Activated naive CD8-positive, alpha-beta T cell (primary cell): ENCODE measurements around the gene DUSP22.

Experiments used
- H3K27ac Mint-ChIP-seq: one replicate; pipeline ENCODE4 v1.8.0; 2021; ENCODE audit warnings: mixed read lengths
- H3K27me3 Mint-ChIP-seq: one replicate; pipeline ENCODE4 v1.8.0; 2021; ENCODE audit warnings: mixed read lengths
- H3K36me3 Mint-ChIP-seq: one replicate; pipeline ENCODE4 v1.8.0; 2021; ENCODE audit warnings: mixed read lengths
- H3K4me1 Mint-ChIP-seq: one replicate; pipeline ENCODE4 v1.8.0; 2021; ENCODE audit warnings: low read depth, mixed read lengths
- H3K4me3 Mint-ChIP-seq: one replicate; pipeline ENCODE4 v1.8.0; 2021; ENCODE audit warnings: mild to moderate bottlenecking, mixed read lengths
- H3K9me3 Mint-ChIP-seq: one replicate; pipeline ENCODE4 v1.8.0; 2021; ENCODE audit warnings: low read depth, mixed read lengths

The DUSP22 gene

GRCh38 chr6:259901-260508, 32.3 kb upstream of the DUSP22 start:
- Mint-ChIP-seq H3K36me3 (no peaks in the 10 kb centered on the region), H3K4me1 (peaks cover 33% of the 10 kb centered on the region), H3K27ac (peak overlapping the region; percentile 35), H3K4me3 (peak overlapping the region; percentile 55), H3K9me3 (no peaks in the 10 kb centered on the region), H3K27me3 (no peaks in the 10 kb centered on the region)

- H3K27me3 Mint-ChIP-seq = no peaks in the 10 kb centered on the region
- no peak overlapping the region for H3K27ac Mint-ChIP-seq
- H3K9me3 Mint-ChIP-seq = no peaks in the 10 kb centered on the region
- H3K4me3 Mint-ChIP-seq = no peak overlapping the region
- H3K4me1 Mint-ChIP-seq = peaks cover 17% of the 10 kb centered on the region
- H3K36me3 Mint-ChIP-seq = no peaks in the 10 kb centered on the region
These were observed 27.7 kb upstream of the DUSP22 start for GRCh38 chr6:264626-265025.

- peaks cover 2% of the 10 kb centered on the region for H3K36me3 Mint-ChIP-seq
- no peak overlapping the region for H3K27ac Mint-ChIP-seq
- no peaks in the 10 kb centered on the region for H3K9me3 Mint-ChIP-seq
- H3K4me3 Mint-ChIP-seq = no peak overlapping the region
- no peaks in the 10 kb centered on the region for H3K27me3 Mint-ChIP-seq
- peaks cover 29% of the 10 kb centered on the region for H3K4me1 Mint-ChIP-seq
These were observed 23.8 kb upstream of the DUSP22 start for GRCh38 chr6:268394-268935.

- H3K36me3 Mint-ChIP-seq = peaks cover 2% of the 10 kb centered on the region
These were observed 18.7 kb upstream of the DUSP22 start for GRCh38 chr6:273551-274058.

GRCh38 chr6:277746-278145, 14.5 kb upstream of the DUSP22 start:
- H3K4me3 Mint-ChIP-seq = no peak overlapping the region
- H3K27ac Mint-ChIP-seq = no peak overlapping the region
- peaks cover 9% of the 10 kb centered on the region for H3K4me1 Mint-ChIP-seq
- H3K36me3 Mint-ChIP-seq = peaks cover 5% of the 10 kb centered on the region
- H3K9me3 Mint-ChIP-seq = no peaks in the 10 kb centered on the region
- H3K27me3 Mint-ChIP-seq = no peaks in the 10 kb centered on the region

More at GRCh38 chr6:273551-274058, 18.7 kb upstream of the DUSP22 start:
- Mint-ChIP-seq H3K27ac (no peak overlapping the region), H3K4me3 (no peak overlapping the region), H3K4me1 (peaks cover 34% of the 10 kb centered on the region), H3K9me3 (no peaks in the 10 kb centered on the region), H3K27me3 (no peaks in the 10 kb centered on the region)

GRCh38 chr6:278494-278893, 13.8 kb upstream of the DUSP22 start:
- Mint-ChIP-seq H3K27me3 (no peaks in the 10 kb centered on the region), H3K36me3 (peaks cover 4% of the 10 kb centered on the region)

GRCh38 chr6:279341-280029, 12.8 kb upstream of the DUSP22 start:
- Mint-ChIP-seq H3K27me3 (no peaks in the 10 kb centered on the region), H3K4me1 (peaks cover 15% of the 10 kb centered on the region), H3K36me3 (peaks cover 4% of the 10 kb centered on the region), H3K9me3 (no peaks in the 10 kb centered on the region), H3K27ac (no peak overlapping the region), H3K4me3 (no peak overlapping the region)

More at GRCh38 chr6:278494-278893, 13.8 kb upstream of the DUSP22 start:
- no peak overlapping the region for H3K27ac Mint-ChIP-seq
- no peak overlapping the region for H3K4me3 Mint-ChIP-seq
- peaks cover 9% of the 10 kb centered on the region for H3K4me1 Mint-ChIP-seq
- H3K9me3 Mint-ChIP-seq = no peaks in the 10 kb centered on the region

GRCh38 chr6:280775-281468, 11.4 kb upstream of the DUSP22 start:
- Mint-ChIP-seq H3K27ac (no peak overlapping the region), H3K4me1 (peaks cover 27% of the 10 kb centered on the region), H3K4me3 (no peak overlapping the region)

GRCh38 chr6:281469-282103, 10.7 kb upstream of the DUSP22 start:
- no peaks in the 10 kb centered on the region for H3K9me3 Mint-ChIP-seq

More at GRCh38 chr6:280775-281468, 11.4 kb upstream of the DUSP22 start:
- Mint-ChIP-seq H3K36me3 (peaks cover 4% of the 10 kb centered on the region), H3K27me3 (no peaks in the 10 kb centered on the region), H3K9me3 (no peaks in the 10 kb centered on the region)

GRCh38 chr6:282177-282866, 10.0 kb upstream of the DUSP22 start:
- Mint-ChIP-seq H3K27me3 (no peaks in the 10 kb centered on the region), H3K4me3 (no peak overlapping the region), H3K9me3 (no peaks in the 10 kb centered on the region), H3K4me1 (peaks cover 36% of the 10 kb centered on the region), H3K27ac (no peak overlapping the region), H3K36me3 (peaks cover 4% of the 10 kb centered on the region)

More at GRCh38 chr6:281469-282103, 10.7 kb upstream of the DUSP22 start:
- Mint-ChIP-seq H3K27me3 (no peaks in the 10 kb centered on the region), H3K36me3 (peaks cover 4% of the 10 kb centered on the region), H3K4me3 (no peak overlapping the region), H3K4me1 (peaks cover 29% of the 10 kb centered on the region), H3K27ac (no peak overlapping the region)

GRCh38 chr6:282867-283416, 9.3 kb upstream of the DUSP22 start:
- Mint-ChIP-seq H3K27me3 (no peaks in the 10 kb centered on the region), H3K4me3 (no peak overlapping the region), H3K4me1 (peaks cover 40% of the 10 kb centered on the region), H3K27ac (no peak overlapping the region), H3K36me3 (peaks cover 4% of the 10 kb centered on the region), H3K9me3 (no peaks in the 10 kb centered on the region)

- no peaks in the 10 kb centered on the region for H3K27me3 Mint-ChIP-seq
- no peak overlapping the region for H3K27ac Mint-ChIP-seq
- H3K9me3 Mint-ChIP-seq = no peaks in the 10 kb centered on the region
- H3K4me3 Mint-ChIP-seq = no peak overlapping the region
- peaks cover 4% of the 10 kb centered on the region for H3K36me3 Mint-ChIP-seq
- H3K4me1 Mint-ChIP-seq = peaks cover 52% of the 10 kb centered on the region
These were observed 7.8 kb upstream of the DUSP22 start for GRCh38 chr6:284486-284885.

GRCh38 chr6:285030-285771, 7.1 kb upstream of the DUSP22 start:
- Mint-ChIP-seq H3K36me3 (peaks cover 4% of the 10 kb centered on the region), H3K4me3 (peak overlapping the region; percentile 23), H3K4me1 (peaks cover 57% of the 10 kb centered on the region), H3K9me3 (no peaks in the 10 kb centered on the region), H3K27me3 (no peaks in the 10 kb centered on the region), H3K27ac (peak overlapping the region; percentile 76)
